NCI-H2227 (cell line): ENCODE data around the gene SCART1.
"Not testable (repeated sequence)": the region's sequence is repeated elsewhere in the genome, so short reads cannot be mapped to it uniquely, and the experiment has no call there.

Experiments used
- DNase-seq: peaks from one replicate; lab custom pipeline; 2025; ENCODE audit not compliant: unreplicated experiment; lab: John Stamatoyannopoulos, UW

The SCART1 gene

GRCh38 chr10:133469205-133469604 is 15.5 kb downstream of the SCART1 start:
- not testable (repeated sequence) for DNase-seq

DNA sequence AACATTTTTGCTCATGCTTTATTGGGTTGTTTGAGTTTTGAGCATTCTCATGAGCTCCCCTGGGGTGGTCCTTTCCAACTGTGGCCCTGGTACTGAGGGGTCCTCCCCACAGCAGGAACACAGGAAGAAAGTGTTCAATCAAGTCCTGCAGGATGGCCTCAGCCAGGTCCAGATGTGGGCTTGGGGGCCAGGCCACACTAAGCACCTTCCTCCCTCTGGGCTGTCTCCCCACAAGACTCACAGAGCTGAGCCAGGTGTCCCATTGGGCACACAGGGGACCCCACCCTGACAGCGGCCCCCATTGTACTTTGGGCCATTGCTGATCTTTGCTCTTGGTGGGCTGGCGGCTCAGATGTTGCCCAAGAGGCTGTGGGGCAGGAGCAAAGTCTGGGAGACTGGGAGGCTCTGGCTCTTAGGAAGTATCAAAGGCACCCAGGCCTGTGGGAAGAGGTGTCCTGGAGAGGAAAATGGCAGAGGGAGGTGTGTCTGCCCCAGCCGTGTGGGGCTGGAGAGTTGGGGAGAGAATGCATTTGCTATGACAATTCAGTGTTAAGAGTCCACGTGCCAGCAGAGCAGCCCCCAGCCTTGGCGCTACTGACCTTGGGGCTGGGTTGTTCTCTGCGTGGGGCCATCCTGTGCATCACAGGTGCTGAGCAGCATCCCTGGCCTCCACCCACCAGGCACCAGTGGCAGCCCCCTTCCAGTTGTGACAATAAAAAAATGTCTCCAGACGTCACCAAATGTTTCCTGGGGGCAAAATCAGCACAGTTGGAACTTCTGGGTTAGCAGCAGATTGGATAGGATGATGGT is 17.8 kb downstream of the SCART1 start:
- no peak for DNase-seq

GRCh38 chr10:133473270-133473669 is 19.5 kb downstream of the SCART1 start:
- DNase-seq: no peak

GRCh38 chr10:133474027-133474426 is 20.3 kb downstream of the SCART1 start:
- DNase-seq: no peak

GRCh38 chr10:133474665-133475424 is 21.1 kb downstream of the SCART1 start:
- DNase-seq: no peak

GRCh38 chr10:133475425-133475734 is 21.6 kb downstream of the SCART1 start:
- DNase-seq: no peak

- no peak for DNase-seq
Observed at GRCh38 chr10:133475821-133476640, 22.3 kb downstream of the SCART1 start.

- no peak for DNase-seq
Observed at GRCh38 chr10:133476641-133476990, 22.9 kb downstream of the SCART1 start.

GRCh38 chr10:133481086-133481643 is 27.4 kb downstream of the SCART1 start:
- no peak for DNase-seq

DNA sequence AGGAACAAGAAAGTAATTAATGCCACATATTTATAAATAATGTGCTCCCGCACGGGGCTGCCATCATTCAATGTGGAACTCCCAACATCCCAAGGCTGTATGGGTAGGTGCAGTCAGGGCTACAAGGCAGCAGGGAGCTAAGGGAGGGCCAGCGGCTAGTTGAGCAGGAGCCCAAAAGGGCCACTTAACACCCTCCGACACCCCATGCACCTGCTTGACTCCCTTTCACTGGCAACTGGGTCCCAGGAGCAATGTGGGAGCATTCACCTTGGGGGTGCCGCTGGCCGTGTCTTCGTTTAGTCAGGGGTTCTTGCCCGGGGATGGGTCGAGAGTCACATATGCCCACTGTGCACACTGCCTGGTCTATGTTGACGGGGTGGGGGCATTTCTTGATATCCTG is 27.9 kb downstream of the SCART1 start:
- DNase-seq: no peak

GRCh38 chr10:133484818-133485217 is 31.1 kb downstream of the SCART1 start:
- no peak for DNase-seq

DNA sequence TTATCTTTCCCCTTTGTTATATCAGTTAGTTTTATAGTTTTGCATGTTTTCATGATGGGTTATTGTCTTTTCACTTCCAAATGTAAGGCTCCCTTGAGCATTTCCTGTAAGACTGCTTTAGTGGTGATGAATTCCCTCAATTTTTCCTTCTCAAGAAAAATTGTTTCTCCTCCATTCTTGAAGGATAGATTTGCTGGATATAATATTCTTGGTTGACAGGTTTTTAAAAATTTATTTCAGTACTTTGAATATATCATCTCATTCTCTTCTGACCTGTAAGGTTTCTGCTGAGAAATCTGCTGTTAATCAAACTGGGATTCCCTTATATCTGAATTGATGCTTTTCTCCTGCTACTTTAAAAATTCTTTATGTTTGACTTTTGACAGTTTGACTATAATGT is 33.3 kb downstream of the SCART1 start:
- no peak for DNase-seq

DNA sequence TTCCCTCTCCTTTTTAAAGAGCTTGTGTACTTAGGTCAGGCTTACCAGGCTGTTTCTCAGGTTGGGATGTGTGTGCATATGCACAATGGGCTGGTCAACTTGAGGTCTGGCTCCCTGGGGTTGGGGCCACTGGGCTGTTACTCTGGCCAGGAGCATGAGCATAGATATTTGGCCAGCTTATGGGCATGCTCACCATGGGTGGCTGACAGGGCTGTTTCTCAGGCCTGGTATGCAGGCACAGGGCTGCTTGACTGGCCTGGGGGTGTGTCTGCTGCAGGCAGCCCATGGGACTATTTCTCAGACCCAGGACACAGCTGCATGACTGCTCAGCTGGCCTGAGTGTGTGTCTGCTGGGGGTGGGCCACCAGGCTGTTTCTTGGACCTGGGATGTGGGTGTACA is 34.6 kb downstream of the SCART1 start:
- DNase-seq: no peak

GRCh38 chr10:133489816-133490588 is 36.3 kb downstream of the SCART1 start:
- DNase-seq: no peak

DNA sequence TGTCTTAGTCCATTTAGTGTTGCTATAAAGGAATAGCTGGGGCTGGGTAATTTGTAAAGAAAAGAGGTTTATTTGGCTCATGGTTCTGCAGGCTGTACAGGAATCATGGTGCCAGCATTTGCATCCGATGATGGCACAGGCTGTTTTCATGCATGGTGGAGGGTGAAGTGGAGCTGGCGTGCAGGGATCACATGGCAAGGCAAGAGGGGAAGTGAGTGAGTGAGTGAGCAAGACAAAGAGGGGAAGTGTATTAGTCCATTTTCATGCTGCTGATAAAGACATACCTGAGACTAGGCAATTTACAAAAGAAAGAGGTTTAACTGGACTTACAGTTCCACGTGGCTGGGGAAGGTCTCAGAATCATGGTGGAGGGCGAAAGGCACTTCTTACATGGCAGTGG is 39.8 kb downstream of the SCART1 start:
- not testable (repeated sequence) for DNase-seq

DNA sequence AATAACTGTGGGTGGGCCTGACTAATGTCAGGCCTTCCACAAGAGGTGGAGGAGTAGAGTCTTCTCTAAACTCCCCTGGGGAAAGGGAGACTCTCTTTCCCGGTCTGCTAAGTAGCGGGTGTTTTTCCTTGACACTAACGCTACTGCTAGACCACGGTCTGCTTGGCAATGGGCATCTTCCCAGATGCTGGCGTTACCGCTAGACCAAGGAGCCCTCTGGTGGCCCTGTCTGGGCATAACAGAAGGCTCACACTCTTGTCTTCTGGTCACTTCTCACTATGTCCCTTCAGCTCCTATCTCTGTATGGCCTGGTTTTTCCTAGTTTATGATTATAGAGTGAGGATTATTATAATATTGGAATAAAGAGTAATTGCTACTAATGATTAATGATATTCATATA is 43.6 kb downstream of the SCART1 start:
- not testable (repeated sequence) for DNase-seq

GRCh38 chr10:133499176-133499575 is 45.4 kb downstream of the SCART1 start:
- not testable (repeated sequence) for DNase-seq

- not testable (repeated sequence) for DNase-seq
Observed at GRCh38 chr10:133500897-133501296, 47.2 kb downstream of the SCART1 start.

- no peak for DNase-seq
Observed at GRCh38 chr10:133509700-133510099, 56.0 kb downstream of the SCART1 start.

GRCh38 chr10:133511408-133511807 is 57.7 kb downstream of the SCART1 start:
- DNase-seq: no peak
